PC-3 (cell line): ENCODE data around the gene TSHZ2.

ENCODE experiments used
- CTCF ChIP-seq: fragments of 300-600 bp; sonication (generic); conservative IDR thresholded peaks from 2 replicates; pipeline ENCODE4 v1.5.1; 2017; ENCODE audit warnings: antibody characterized with exemption, low read depth, mild to moderate bottlenecking, low read length
- EZH2 ChIP-seq: fragments of 300-600 bp; sonication (generic); IDR thresholded peaks from one replicate; pipeline ENCODE4 v1.6.1; 2017; ENCODE audit warnings: antibody characterized with exemption, mild to moderate bottlenecking, low read length; ENCODE audit not compliant: unreplicated experiment
- EZH2phosphoT487 ChIP-seq: fragments of 300-600 bp; sonication (generic); IDR thresholded peaks from 2 replicates; pipeline ENCODE4 v1.6.1; 2018; ENCODE audit warnings: mild to moderate bottlenecking, antibody characterized with exemption, low read length, borderline replicate concordance

GRCh38 chr20:52962183-52962582, 10.0 kb upstream of the TSHZ2 start:
- TF ChIP-seq CTCF: no peak
- no peak for TF ChIP-seq EZH2
- TF ChIP-seq EZH2phosphoT487: no peak
